Brain microvascular endothelial cell (primary cell): ENCODE data around the gene MYOZ3.

Source experiments
- DNase-seq: peaks from one replicate; pipeline ENCODE4 v3.0.0-alpha.2; 2020
- H3K27ac ChIP-seq: fragments of 250-450 bp; sonication (Bioruptor Pico); 2 replicates; pipeline ENCODE4 v1.5.1; 2020; ENCODE audit warnings: mild to moderate bottlenecking, moderate library complexity
- H3K27me3 ChIP-seq: fragments of 250-450 bp; sonication (Bioruptor Pico); replicated peaks from 2 replicates; pipeline ENCODE4 v1.5.1; 2020; ENCODE audit warnings: mild to moderate bottlenecking
- H3K36me3 ChIP-seq: fragments of 250-450 bp; sonication (Bioruptor Pico); replicated peaks from 2 replicates; pipeline ENCODE4 v1.5.1; 2020; ENCODE audit warnings: mild to moderate bottlenecking
- H3K4me3 ChIP-seq: 2 replicates; pipeline ENCODE4 v1.5.1; 2011; ENCODE audit warnings: low read depth, mild to moderate bottlenecking, control low read depth, low read length, moderate library complexity
- in situ Hi-C: cut with HindIII; loops from 2 replicates; pipeline ENCODE4 v1.10.0; 2017; ENCODE audit warnings: low sequenced_read_pairs, low pct_ligation_motif_present
- TF ChIP-seq, protein P1 (sequence below): IDR thresholded peaks from 2 replicates; pipeline ENCODE4 v1.5.1; 2011; ENCODE audit warnings: low read depth, mild to moderate bottlenecking, moderate library complexity, low read length, control low read depth, inconsistent platforms; ENCODE audit errors: missing control alignments

Gene MYOZ3

DNA sequence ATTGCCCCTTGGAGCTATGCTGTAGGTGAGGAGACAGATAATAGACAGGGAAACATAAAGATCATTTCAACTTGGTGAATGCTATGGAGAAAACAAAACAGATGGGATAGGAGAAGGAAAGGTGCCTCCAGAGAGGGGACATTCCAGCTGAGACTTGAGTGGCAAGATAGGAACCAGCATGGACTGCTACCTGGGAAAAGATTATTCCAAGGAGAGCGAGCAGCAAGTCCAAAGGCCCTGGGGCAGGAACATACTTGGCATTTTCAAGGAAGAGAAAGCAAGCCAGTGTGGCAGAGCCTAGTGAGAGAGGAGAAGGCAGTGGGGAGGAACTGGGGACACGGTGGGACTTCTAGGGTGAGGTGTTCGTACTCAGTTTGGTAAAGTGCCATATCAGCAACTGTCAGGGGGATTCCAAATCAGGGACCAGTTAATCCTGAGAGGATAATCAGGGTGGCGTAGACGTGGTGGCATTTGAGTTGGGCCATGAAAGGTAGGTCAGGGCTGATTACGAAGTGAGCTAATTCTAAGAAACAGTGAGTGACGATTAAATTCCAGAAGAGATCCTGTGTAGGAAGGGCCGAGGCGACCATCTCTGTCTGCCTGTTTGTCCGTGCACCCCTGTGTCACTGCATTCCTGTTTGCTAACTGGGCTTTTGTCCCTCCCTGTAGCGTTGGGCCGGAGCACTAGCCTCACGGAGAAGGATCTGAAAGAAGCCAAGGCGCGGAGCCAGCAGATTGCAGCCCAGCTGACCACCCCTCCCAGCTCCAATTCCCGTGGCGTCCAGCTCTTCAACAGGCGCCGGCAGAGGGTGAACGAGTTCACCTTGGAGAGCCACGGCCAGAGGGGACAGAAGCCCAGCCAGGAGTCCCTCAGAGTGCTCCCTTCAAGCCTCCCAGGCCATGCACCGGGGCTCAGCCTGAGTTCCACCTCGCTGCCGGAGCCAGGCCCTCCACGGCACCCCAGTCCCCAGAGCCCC is 13.5 kb upstream of the MYOZ3 start:
- H3K27ac ChIP-seq, result no peak overlapping the region
- in situ Hi-C loops, result no loop called here
- H3K36me3 ChIP-seq, result peaks cover 32% of the 10 kb centered on the region
- TF ChIP-seq, protein P1, sequence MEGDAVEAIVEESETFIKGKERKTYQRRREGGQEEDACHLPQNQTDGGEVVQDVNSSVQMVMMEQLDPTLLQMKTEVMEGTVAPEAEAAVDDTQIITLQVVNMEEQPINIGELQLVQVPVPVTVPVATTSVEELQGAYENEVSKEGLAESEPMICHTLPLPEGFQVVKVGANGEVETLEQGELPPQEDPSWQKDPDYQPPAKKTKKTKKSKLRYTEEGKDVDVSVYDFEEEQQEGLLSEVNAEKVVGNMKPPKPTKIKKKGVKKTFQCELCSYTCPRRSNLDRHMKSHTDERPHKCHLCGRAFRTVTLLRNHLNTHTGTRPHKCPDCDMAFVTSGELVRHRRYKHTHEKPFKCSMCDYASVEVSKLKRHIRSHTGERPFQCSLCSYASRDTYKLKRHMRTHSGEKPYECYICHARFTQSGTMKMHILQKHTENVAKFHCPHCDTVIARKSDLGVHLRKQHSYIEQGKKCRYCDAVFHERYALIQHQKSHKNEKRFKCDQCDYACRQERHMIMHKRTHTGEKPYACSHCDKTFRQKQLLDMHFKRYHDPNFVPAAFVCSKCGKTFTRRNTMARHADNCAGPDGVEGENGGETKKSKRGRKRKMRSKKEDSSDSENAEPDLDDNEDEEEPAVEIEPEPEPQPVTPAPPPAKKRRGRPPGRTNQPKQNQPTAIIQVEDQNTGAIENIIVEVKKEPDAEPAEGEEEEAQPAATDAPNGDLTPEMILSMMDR, result no peak
- H3K4me3 ChIP-seq, result no peak overlapping the region
- H3K27me3 ChIP-seq, result no peaks in the 10 kb centered on the region
- DNase-seq, result no peak

DNA sequence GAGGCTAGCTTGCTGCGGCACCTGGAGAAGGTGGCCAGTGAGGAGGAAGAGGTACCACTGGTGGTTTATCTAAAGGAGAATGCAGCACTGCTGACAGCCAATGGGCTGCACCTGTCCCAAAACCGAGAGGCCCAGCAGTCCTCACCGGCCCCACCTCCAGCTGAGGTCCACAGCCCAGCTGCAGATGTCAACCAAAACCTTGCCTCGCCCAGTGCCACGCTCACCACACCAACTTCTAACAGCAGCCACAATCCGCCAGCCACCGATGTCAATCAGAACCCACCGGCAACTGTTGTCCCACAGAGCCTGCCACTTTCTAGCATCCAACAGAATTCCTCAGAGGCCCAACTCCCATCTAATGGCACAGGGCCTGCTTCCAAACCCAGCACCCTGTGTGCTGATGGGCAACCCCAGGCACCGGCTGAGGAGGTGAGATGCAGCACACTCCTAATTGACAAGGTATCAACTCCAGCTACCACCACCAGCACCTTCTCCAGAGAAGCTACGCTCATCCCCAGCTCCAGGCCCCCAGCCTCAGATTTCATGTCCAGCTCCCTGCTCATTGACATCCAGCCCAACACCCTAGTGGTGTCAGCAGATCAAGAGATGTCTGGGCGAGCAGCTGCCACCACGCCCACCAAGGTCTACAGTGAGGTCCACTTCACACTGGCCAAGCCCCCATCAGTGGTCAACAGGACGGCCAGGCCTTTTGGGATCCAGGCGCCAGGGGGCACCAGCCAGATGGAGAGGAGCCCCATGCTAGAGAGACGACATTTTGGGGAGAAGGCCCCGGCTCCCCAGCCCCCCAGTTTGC is 12.6 kb upstream of the MYOZ3 start:
- no peaks in the 10 kb centered on the region for H3K27me3 ChIP-seq
- H3K27ac ChIP-seq, result no peak overlapping the region
- no peak for DNase-seq
- TF ChIP-seq, protein P1, result no peak
- peaks cover 36% of the 10 kb centered on the region for H3K36me3 ChIP-seq
- in situ Hi-C loops, result no loop called here
- no peak overlapping the region for H3K4me3 ChIP-seq

- peaks cover 36% of the 10 kb centered on the region for H3K36me3 ChIP-seq
Observed at GRCh38 chr5:150649108-150650020, 11.7 kb upstream of the MYOZ3 start.

GRCh38 chr5:150650021-150651006 is 10.7 kb upstream of the MYOZ3 start:
- Histone ChIP-seq H3K27ac (no peak overlapping the region), H3K27me3 (no peaks in the 10 kb centered on the region), H3K36me3 (peaks cover 36% of the 10 kb centered on the region), H3K4me3 (no peak overlapping the region)
- TF ChIP-seq, protein P1, result no peak
- no peak for DNase-seq
- in situ Hi-C loops, result loop anchor here (25.0 kb wide), 1 partner anchor 88 kb away; no protein-coding TSS in a partner anchor

More at GRCh38 chr5:150649108-150650020, 11.7 kb upstream of the MYOZ3 start:
- H3K27me3 ChIP-seq, result no peaks in the 10 kb centered on the region
- no peak overlapping the region for H3K4me3 ChIP-seq
- TF ChIP-seq, protein P1, result no peak
- in situ Hi-C loops, result loop anchor here (25.0 kb wide), 1 partner anchor 87 kb away; no protein-coding TSS in a partner anchor
- no peak for DNase-seq
- H3K27ac ChIP-seq, result no peak overlapping the region
